Suprapubic skin (tissue), 3 donors: ENCODE results near the gene ZER1.

Experiments
- CTCF ChIP-seq, 2 donors: fragments of 200-600 bp in 1 of 2; fragments of 450-650 bp in 1 of 2; sonication (generic) in 1 of 2; IDR thresholded peaks; one replicate each; pipeline ENCODE4 v1.5.1; 2016 to 2019; ENCODE audit warnings: antibody characterized with exemption in 2 of 2, mild to moderate bottlenecking in 1 of 2, moderate library complexity in 1 of 2
- POLR2AphosphoS5 ChIP-seq, 3 donors: sonication (generic); formaldehyde crosslinking; IDR thresholded peaks; one replicate each; pipeline ENCODE4 v1.6.1; 2017; ENCODE audit warnings: antibody characterized with exemption in 3 of 3

- no peak for TF ChIP-seq POLR2AphosphoS5 (IDR thresholded peaks at IDR 0.05)
- no peak for TF ChIP-seq CTCF (IDR thresholded peaks at IDR 0.05)
Observed at GRCh38 chr9:128684065-128684324, 87.7 kb downstream of the ZER1 start.
